Measurements from ENCODE around the gene CLN6. TPM values are rescaled to one million over a fixed set of nuclear protein-coding genes. Genes with fewer than 3 reads are reported as not detected.
"Not testable (repeated sequence)": the region's sequence is repeated elsewhere in the genome, so short reads cannot be mapped to it uniquely, and the experiment has no call there.

The CLN6 gene
- total RNA-seq, 2 experiments from 2014 or later, result 8.0 to 8.1 TPM

DNA sequence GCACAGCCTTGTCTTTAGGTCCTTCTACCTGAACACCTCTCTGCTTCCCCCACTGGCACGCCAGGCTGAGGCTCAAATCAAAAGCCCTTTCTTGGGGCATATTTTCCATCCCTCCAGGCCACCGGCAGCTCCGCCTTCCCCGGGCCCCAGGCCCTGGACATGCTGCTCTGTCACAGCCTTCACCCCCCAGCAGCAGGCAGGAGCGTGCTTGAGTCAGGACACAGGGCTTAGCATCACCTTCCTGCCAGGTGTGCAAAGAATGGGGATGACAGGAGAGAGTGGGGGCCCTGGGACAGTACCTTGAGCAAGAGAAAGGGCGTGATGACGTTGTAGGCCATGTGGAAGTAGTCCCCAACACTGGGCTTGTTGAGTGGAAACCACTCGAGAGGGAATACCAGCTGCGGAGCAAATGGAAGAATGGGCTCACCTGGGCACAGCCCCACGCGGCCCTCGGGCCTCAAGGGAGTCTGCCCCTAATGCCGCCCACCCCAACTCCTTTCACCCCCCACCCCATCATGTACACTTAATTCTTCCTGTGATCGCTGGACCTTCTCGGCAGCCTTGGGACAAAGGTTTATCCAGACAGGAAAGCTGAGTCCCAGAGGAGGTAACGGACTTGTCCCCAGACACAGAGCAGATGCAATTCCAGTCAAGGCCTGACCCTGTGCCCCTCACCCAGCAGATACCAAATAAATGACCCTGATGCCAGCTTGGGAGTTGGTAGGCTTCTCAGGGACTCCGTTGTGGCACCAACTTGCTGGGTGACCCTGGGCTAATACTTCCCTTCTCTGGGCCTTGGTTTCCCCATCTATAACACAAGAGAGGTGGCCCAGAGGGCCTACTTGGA is 15.3 kb downstream of the CLN6 start:
- Histone ChIP-seq H3K9me3 (ENCODE audit: control insufficient read depth in 1 of 2, insufficient read depth in 1 of 2, low read length in 2 of 2) (no peaks in the 10 kb centered on the region), H3K27ac (ENCODE audit: low read depth in 1 of 2, low read length in 2 of 2) (no peak overlapping the region), H3K4me3 (ENCODE audit: low read length) (no peak overlapping the region), H3K36me3 (ENCODE audit: insufficient read depth, low read length) (peaks cover 9% of the 10 kb centered on the region), H3K4me1 (ENCODE audit: insufficient read depth, low read length) (peaks cover 19% of the 10 kb centered on the region), H3K27me3 (ENCODE audit: control insufficient read depth in 1 of 2, insufficient read depth in 2 of 2, low read length in 2 of 2) (no peaks in the 10 kb centered on the region)
- no peaks in the 10 kb centered on the region for H3K27me3 Mint-ChIP-seq
- TF ChIP-seq, protein P1, sequence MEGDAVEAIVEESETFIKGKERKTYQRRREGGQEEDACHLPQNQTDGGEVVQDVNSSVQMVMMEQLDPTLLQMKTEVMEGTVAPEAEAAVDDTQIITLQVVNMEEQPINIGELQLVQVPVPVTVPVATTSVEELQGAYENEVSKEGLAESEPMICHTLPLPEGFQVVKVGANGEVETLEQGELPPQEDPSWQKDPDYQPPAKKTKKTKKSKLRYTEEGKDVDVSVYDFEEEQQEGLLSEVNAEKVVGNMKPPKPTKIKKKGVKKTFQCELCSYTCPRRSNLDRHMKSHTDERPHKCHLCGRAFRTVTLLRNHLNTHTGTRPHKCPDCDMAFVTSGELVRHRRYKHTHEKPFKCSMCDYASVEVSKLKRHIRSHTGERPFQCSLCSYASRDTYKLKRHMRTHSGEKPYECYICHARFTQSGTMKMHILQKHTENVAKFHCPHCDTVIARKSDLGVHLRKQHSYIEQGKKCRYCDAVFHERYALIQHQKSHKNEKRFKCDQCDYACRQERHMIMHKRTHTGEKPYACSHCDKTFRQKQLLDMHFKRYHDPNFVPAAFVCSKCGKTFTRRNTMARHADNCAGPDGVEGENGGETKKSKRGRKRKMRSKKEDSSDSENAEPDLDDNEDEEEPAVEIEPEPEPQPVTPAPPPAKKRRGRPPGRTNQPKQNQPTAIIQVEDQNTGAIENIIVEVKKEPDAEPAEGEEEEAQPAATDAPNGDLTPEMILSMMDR (IDR thresholded peaks at IDR 0.05), result no peak
- no peak for ATAC-seq (ENCODE audit: poor library complexity)
- H3K4me3 Mint-ChIP-seq, result no peak overlapping the region
- H3K4me1 Mint-ChIP-seq (ENCODE audit: low read depth), result peaks cover 7% of the 10 kb centered on the region
- intact Hi-C loops (cut with DNase I, micrococcal nuclease), result no loop called here
- CTCF ChIA-PET, result no interaction called here
- no peak overlapping the region for H3K27ac Mint-ChIP-seq
- no peak for DNase-seq
- no peaks in the 10 kb centered on the region for H3K9me3 Mint-ChIP-seq
- POLR2A ChIA-PET, result no interaction called here
- peaks cover 3% of the 10 kb centered on the region for H3K36me3 Mint-ChIP-seq (ENCODE audit: low read depth)

DNA sequence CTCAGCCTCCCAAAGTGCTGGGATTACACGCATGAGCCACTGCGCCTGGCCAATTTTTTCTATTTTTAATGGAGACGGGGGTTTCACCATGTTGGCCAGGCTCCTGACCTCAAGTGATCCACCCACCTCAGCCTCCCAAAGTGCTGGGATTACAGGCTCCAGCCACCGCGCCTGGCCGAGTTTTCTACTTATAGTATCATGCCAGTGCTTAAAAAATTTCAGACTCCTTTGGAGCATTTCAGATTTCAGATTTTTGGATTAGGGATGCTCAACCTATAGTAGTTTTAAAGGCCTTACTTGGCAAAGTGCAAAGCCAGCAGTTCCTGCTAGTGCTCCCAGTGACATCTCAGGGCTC is 16.1 kb downstream of the CLN6 start:
- H3K9me3 ChIP-seq (ENCODE audit: control insufficient read depth in 1 of 2, insufficient read depth in 1 of 2, low read length in 2 of 2); DNase-seq; H3K27ac Mint-ChIP-seq; POLR2A ChIA-PET; H3K36me3 ChIP-seq (ENCODE audit: insufficient read depth, low read length); H3K27ac ChIP-seq (ENCODE audit: low read depth in 1 of 2, low read length in 2 of 2); H3K4me3 ChIP-seq (ENCODE audit: low read length); H3K36me3 Mint-ChIP-seq (ENCODE audit: low read depth); H3K27me3 ChIP-seq (ENCODE audit: control insufficient read depth in 1 of 2, insufficient read depth in 2 of 2, low read length in 2 of 2); intact Hi-C loops (cut with DNase I, micrococcal nuclease); ATAC-seq (ENCODE audit: poor library complexity); H3K4me3 Mint-ChIP-seq; H3K27me3 Mint-ChIP-seq; H3K9me3 Mint-ChIP-seq; CTCF ChIA-PET: not testable (repeated sequence)
- peaks cover 12% of the 10 kb centered on the region for H3K4me1 Mint-ChIP-seq (ENCODE audit: low read depth)
- H3K4me1 ChIP-seq (ENCODE audit: insufficient read depth, low read length), result peaks cover 26% of the 10 kb centered on the region

DNA sequence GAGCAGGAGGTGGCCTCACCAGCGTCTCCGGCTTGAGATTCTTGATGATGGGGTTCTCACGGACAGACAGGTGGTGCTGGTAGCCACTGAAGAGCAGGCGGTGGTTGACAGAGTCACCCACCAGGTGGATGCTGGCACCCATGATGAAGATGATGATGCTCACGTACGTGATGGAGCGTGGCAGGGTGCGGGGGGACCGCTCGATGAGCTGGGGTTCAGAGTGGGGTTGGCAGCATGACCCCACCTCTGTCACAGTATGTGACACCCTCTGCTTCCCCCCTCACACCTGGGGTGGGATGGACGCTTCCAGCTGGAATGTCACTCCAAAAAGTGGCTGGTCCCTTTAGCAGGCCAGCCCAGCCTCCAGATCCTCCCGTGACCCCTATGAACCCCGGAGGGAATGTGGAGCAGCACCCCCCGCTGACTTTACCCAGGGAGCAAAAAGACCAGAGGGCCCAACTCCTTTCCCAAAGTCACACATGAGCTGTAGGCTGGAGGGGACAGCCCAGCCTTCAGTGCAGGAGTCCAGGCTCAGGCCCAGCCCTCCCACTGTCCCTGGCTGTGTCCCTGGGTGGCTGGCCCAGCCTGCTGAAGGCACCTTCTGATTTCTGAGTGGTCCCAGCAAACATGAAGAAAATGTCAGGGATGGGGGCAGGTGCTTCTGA is 17.7 kb downstream of the CLN6 start:
- TF ChIP-seq, protein P1 (IDR thresholded peaks at IDR 0.05), result no peak
- ATAC-seq (ENCODE audit: poor library complexity) (no peak), DNase-seq (no peak)
- H3K27ac ChIP-seq (ENCODE audit: low read depth in 1 of 2, low read length in 2 of 2), result no peak overlapping the region
- H3K36me3 ChIP-seq (ENCODE audit: insufficient read depth, low read length), result peaks cover 4% of the 10 kb centered on the region
- POLR2A ChIA-PET, result no interaction called here
- H3K27me3 ChIP-seq (ENCODE audit: control insufficient read depth in 1 of 2, insufficient read depth in 2 of 2, low read length in 2 of 2), result no peaks in the 10 kb centered on the region
- H3K36me3 Mint-ChIP-seq (ENCODE audit: low read depth), result no peaks in the 10 kb centered on the region
- CTCF ChIA-PET, result no interaction called here
- no peak overlapping the region for H3K4me3 ChIP-seq (ENCODE audit: low read length)
- H3K4me3 Mint-ChIP-seq, result no peak overlapping the region
- H3K4me1 ChIP-seq (ENCODE audit: insufficient read depth, low read length), result peaks cover 36% of the 10 kb centered on the region
- H3K27me3 Mint-ChIP-seq, result no peaks in the 10 kb centered on the region
- intact Hi-C loops (cut with DNase I, micrococcal nuclease), result loop anchor here (1.0 to 2.0 kb wide), 2 partner anchors 348 to 349 kb away; no protein-coding TSS in a partner anchor
- peaks cover 22% of the 10 kb centered on the region for H3K4me1 Mint-ChIP-seq (ENCODE audit: low read depth)
- no peaks in the 10 kb centered on the region for H3K9me3 ChIP-seq (ENCODE audit: control insufficient read depth in 1 of 2, insufficient read depth in 1 of 2, low read length in 2 of 2)
- H3K9me3 Mint-ChIP-seq, result no peaks in the 10 kb centered on the region
- no peak overlapping the region for H3K27ac Mint-ChIP-seq
